Amniotic epithelial cell (primary cell): ENCODE data around the gene SLC39A6.
"Not testable (repeated sequence)": the region's sequence is repeated elsewhere in the genome, so short reads cannot be mapped to it uniquely, and the experiment has no call there.

ENCODE experiments used
- DNase-seq: peaks from one replicate; pipeline ENCODE4 v3.0.0-alpha.2; 2010; ENCODE audit warnings: low read depth

SLC39A6 gene

GRCh38 chr18:36129300-36130038, at the start of gene SLC39A6, which contains the start of gene ELP2:
Gene SLC39A6, minus strand, starts transcription at chr18:36129340. Its CDS starts 2,333 bp downstream, at chr18:36127007.
Gene ELP2, plus strand, starts transcription at chr18:36129899. Its CDS starts 35 bp downstream, at chr18:36129934.
- DNase-seq: peak; percentile 92

- DNase-seq: no peak
Observed at GRCh38 chr18:36177913-36178312, 48.8 kb upstream of the SLC39A6 start.

GRCh38 chr18:36176711-36177110, 47.6 kb upstream of the SLC39A6 start:
- DNase-seq: no peak

GRCh38 chr18:36176177-36176584, 47.0 kb upstream of the SLC39A6 start:
- DNase-seq: no peak

- no peak for DNase-seq
Observed at GRCh38 chr18:36175481-36175880, 46.3 kb upstream of the SLC39A6 start.

GRCh38 chr18:36169938-36170337, 40.8 kb upstream of the SLC39A6 start:
- DNase-seq: no peak

GRCh38 chr18:36168296-36168695, 39.2 kb upstream of the SLC39A6 start:
- DNase-seq: not testable (repeated sequence)

GRCh38 chr18:36167692-36168218, 38.6 kb upstream of the SLC39A6 start:
- no peak for DNase-seq

GRCh38 chr18:36162981-36163380, 33.8 kb upstream of the SLC39A6 start:
- no peak for DNase-seq

- DNase-seq: no peak
Observed at GRCh38 chr18:36160959-36161371, 31.8 kb upstream of the SLC39A6 start.

GRCh38 chr18:36158266-36158867, 29.2 kb upstream of the SLC39A6 start:
- peak; percentile 83 for DNase-seq

GRCh38 chr18:36157441-36157840, 28.3 kb upstream of the SLC39A6 start:
- no peak for DNase-seq

GRCh38 chr18:36155851-36156757, 27.0 kb upstream of the SLC39A6 start:
- DNase-seq: no peak

GRCh38 chr18:36153771-36154170, 24.6 kb upstream of the SLC39A6 start:
- no peak for DNase-seq

- DNase-seq: peak; percentile 88
Observed at GRCh38 chr18:36153203-36153602, 24.1 kb upstream of the SLC39A6 start.

GRCh38 chr18:36152781-36153180, 23.6 kb upstream of the SLC39A6 start:
- DNase-seq: no peak

- DNase-seq: no peak
Observed at GRCh38 chr18:36149514-36150289, 20.6 kb upstream of the SLC39A6 start.

- no peak for DNase-seq
Observed at GRCh38 chr18:36143391-36143790, 14.3 kb upstream of the SLC39A6 start.

- no peak for DNase-seq
Observed at GRCh38 chr18:36142751-36143150, 13.6 kb upstream of the SLC39A6 start.

GRCh38 chr18:36141576-36141975, 12.4 kb upstream of the SLC39A6 start:
- peak; percentile 39 for DNase-seq

- DNase-seq: no peak
Observed at GRCh38 chr18:36139245-36139644, 10.1 kb upstream of the SLC39A6 start.
